Skeletal muscle tissue (tissue), 4 donors: ENCODE measurements around the gene MGARP. TPM values are rescaled to one million over a fixed set of nuclear protein-coding genes. Genes with fewer than 3 reads are reported as not detected.

Source experiments
- H3K27ac ChIP-seq: one replicate; pipeline ENCODE4 v1.7.0; 2013; ENCODE audit warnings: mild to moderate bottlenecking, low read depth, low read length, inconsistent platforms
- H3K27me3 ChIP-seq, 3 donors: one replicate each; pipeline ENCODE4 v1.7.0; 2013; ENCODE audit warnings: low read length in 3 of 3; ENCODE audit not compliant: control insufficient read depth in 3 of 3, insufficient read depth in 3 of 3
- H3K36me3 ChIP-seq, 3 donors: one replicate each; pipeline ENCODE4 v1.7.0; 2013; ENCODE audit warnings: low read length in 3 of 3; ENCODE audit not compliant: control insufficient read depth in 3 of 3, insufficient read depth in 3 of 3
- H3K4me1 ChIP-seq, 3 donors: one replicate each; pipeline ENCODE4 v1.7.0; 2013; ENCODE audit warnings: low read length in 3 of 3, mild to moderate bottlenecking in 3 of 3; ENCODE audit not compliant: control insufficient read depth in 3 of 3, insufficient read depth in 3 of 3
- H3K4me3 ChIP-seq, 3 donors: one replicate each; pipeline ENCODE4 v1.7.0; 2013; ENCODE audit warnings: low read length in 3 of 3
- H3K9ac ChIP-seq, 3 donors: one replicate each; pipeline ENCODE4 v1.7.0; 2013; ENCODE audit warnings: low read length in 3 of 3, mild to moderate bottlenecking in 3 of 3, moderate library complexity in 2 of 3, low read depth in 1 of 3
- H3K9me3 ChIP-seq, 3 donors: one replicate each; pipeline ENCODE4 v1.7.0; 2013; ENCODE audit warnings: low read length in 3 of 3; ENCODE audit not compliant: control insufficient read depth in 3 of 3
- total RNA-seq: library from RNA; depleted of rRNA; stranded (reverse); fragments of >200 nt; gene quantifications from one replicate; pipeline ENCODE4 v1.2.3, GENCODE V29; 2014
- donor health status: Osteomylitis.

Gene MGARP
- total RNA-seq, 1 donor from 2014 or later: not detected

DNA sequence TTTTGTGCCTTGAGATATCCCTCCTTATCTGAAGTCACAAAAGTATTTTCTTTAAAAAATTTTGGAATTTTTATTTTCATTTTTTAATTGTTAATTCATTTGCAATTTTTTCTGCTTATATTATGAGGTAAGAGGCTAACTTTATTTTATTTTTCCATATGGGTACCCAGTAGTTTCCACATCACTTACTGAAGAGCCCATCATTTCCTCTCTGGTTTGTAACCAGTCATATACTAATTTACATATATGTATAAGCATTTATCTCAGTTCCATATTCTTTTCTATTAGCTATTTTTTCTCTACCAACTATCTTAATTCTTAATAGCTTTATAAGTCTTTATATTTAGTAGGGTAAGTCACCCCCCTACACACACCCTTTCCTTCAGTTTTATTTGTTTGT is 27.0 kb downstream of the MGARP start:
- no peaks in the 10 kb centered on the region for H3K9me3 ChIP-seq
- no peaks in the 10 kb centered on the region for H3K36me3 ChIP-seq
- H3K4me3 ChIP-seq: no peak overlapping the region
- no peak overlapping the region for H3K9ac ChIP-seq
- no peak overlapping the region for H3K27ac ChIP-seq
- H3K4me1 ChIP-seq: peaks cover 0 to 2% (median 0%) of the 10 kb centered on the region in 3 donors
- no peaks in the 10 kb centered on the region for H3K27me3 ChIP-seq

DNA sequence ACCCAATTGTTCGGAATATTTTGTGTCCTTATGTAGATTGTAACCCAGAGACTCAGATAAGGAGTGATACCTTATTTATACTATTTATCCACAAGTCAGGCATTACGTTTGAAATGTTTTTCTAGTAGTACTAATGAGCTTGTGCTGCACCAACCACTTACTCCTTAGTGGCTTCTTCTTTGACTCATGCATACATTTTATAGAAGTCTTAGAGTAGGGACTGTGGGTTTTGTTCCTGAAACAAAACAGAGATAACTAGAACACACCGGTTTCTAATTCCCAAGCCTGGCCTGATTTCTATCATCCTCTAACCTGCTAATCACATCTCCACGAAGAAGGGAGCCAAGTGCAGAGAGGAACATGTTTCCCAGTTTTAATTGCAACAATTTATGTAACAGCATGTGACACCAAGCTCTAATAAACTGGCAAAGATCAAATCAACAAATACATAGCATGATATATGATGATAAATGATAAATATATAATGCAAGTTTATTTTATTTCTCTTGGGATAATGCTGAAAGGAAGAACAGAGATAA is 32.3 kb downstream of the MGARP start:
- Histone ChIP-seq H3K9ac (no peak overlapping the region), H3K27me3 (no peaks in the 10 kb centered on the region), H3K9me3 (no peaks in the 10 kb centered on the region), H3K27ac (no peak overlapping the region), H3K36me3 (no peaks in the 10 kb centered on the region), H3K4me1 (peaks cover 0 to 10% (median 4%) of the 10 kb centered on the region in 3 donors), H3K4me3 (no peak overlapping the region)

DNA sequence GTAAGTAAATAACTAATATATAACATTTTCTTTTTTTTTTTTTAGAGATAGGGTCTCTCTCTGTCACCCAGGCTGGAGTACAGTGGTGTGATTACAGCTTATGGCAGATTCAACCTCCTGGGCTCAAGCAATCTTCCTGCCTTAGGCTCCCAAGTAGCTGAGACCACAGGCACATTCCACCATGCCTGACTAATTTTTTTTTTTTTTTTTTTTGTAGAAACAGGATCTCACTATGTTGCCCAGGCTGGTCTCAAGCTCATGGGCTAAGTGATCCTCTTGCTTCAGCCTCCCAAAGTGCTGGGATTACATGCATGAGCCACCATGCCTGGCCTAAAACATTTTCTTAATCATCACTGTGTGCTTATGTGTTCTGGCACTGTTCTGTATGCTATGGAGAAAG is 32.8 kb downstream of the MGARP start:
- H3K9me3 ChIP-seq: no peaks in the 10 kb centered on the region
- H3K4me3 ChIP-seq: no peak overlapping the region
- H3K9ac ChIP-seq: no peak overlapping the region
- no peaks in the 10 kb centered on the region for H3K36me3 ChIP-seq
- no peaks in the 10 kb centered on the region for H3K27me3 ChIP-seq
- no peak overlapping the region for H3K27ac ChIP-seq
- peaks cover 0 to 10% (median 4%) of the 10 kb centered on the region in 3 donors for H3K4me1 ChIP-seq

DNA sequence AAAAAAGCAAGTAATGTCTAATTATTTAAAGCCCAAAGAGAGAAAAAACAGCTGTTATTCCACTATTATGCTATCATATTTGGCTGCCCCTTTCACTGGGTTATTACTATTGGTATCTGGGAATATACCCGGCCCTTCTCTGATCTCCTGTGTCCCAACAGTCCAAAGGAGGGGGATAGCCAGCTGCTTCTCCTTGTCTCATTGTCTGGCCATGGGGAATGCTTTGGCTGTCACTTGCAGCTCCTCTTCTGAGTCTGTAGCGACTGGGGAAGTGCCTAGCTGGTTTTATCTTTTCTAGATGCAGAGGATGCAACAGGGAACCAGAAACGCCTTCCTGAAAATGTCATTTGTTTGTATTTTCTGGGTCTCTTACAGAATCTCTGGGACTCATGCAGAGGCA is 33.9 kb downstream of the MGARP start:
- Histone ChIP-seq H3K36me3 (no peaks in the 10 kb centered on the region), H3K27me3 (no peaks in the 10 kb centered on the region), H3K9me3 (no peaks in the 10 kb centered on the region), H3K27ac (no peak overlapping the region), H3K4me3 (no peak overlapping the region), H3K9ac (peak overlapping the region in 1 of 3 donors; percentile 17), H3K4me1 (peaks cover 0 to 10% (median 4%) of the 10 kb centered on the region in 3 donors)

DNA sequence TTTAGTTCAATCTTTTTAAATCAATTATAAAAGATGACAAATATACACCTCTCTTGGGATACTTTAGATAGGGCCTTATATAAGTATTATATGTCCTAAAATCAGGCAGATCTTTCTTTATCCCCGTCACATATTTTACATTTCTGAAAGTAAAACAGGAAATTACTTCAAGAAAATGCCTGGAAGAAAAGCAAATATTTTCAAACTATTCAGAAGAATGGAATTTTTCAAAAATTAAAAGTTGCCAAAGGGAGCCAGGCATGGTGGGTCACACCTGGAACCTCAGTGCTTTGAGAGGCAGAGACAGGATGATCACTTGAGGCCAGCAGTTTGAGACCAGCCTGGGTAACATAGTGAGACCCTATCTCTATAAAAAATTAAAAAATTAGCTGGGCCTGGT is 34.4 kb downstream of the MGARP start:
- H3K4me1 ChIP-seq: peaks cover 0 to 10% (median 4%) of the 10 kb centered on the region in 3 donors
- H3K27ac ChIP-seq: no peak overlapping the region
- H3K36me3 ChIP-seq: no peaks in the 10 kb centered on the region
- no peak overlapping the region for H3K4me3 ChIP-seq
- H3K9ac ChIP-seq: no peak overlapping the region
- no peaks in the 10 kb centered on the region for H3K9me3 ChIP-seq
- H3K27me3 ChIP-seq: no peaks in the 10 kb centered on the region

DNA sequence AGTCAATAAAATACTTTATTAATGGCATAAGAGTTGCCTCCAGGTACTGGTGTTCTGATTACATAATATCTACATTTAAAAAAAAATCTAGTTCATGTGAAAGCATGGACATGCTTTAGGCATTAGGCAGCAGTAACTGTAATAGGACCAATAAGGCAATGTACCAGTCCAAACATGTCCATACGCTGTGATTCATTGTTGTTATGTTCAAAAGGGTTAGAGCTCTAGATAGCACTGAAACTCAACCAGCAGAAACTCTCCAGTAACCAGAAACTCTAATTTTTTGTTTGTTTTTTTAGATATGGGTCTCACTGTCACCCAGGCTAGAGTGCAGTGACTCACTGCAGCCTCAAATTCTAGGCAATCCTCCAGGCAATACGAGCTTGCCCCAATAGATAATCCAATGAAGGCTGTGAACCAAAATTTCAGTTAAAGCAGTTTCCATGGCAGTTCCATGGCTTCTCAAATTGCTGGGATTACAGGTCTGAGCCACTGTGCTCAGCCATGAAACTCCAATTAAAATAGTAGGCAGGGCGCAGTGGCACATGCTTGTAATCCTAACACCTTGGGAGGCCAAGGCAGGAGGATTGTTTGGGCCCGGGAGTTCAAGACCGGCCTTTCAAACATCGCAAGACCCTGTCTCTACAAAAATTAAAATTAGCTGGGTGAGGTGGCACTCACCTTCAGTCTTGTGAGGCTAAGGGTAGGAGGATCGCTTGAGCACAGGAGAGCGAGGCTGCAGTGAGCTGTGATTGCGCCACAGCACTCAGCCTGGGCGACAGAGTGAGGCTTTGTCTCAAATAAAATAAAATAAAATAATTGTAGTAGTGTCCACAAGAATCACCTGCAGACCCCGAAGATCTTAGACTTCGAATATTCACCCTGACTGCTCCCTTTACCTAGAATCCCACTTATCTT is 36.3 kb downstream of the MGARP start:
- Histone ChIP-seq H3K27ac (peak overlapping the region; percentile 30), H3K4me1 (peaks cover 0 to 9% (median 4%) of the 10 kb centered on the region in 3 donors), H3K36me3 (no peaks in the 10 kb centered on the region), H3K9me3 (peaks cover 0 to 3% (median 0%) of the 10 kb centered on the region in 3 donors), H3K9ac (no peak overlapping the region), H3K27me3 (no peaks in the 10 kb centered on the region), H3K4me3 (no peak overlapping the region)

DNA sequence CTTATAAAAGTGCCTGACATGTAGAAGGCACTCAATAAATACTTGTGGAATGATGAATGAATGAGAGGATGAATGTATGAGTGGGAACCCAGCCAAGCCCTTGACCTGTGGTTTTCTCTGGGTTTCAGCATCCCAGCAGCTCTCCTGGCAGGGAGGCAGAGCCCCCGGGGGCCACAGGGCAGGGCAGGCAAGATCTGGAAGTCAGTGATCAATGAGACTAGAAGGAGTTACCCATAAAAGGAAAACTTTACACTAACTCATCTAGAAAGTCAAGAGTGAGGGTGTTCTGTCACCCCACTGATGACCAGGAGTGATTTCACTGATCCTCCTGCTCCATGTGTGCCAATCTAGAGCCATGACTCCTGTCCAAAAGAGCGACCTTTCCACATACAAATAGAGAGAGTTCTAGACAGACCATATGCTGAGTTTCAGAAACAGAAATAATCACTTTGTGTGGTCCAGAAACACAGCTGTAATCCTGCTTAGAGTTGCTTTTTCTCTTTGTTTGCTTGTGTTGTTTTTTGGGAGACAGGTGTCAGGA is 37.4 kb downstream of the MGARP start:
- Histone ChIP-seq H3K4me1 (peaks cover 0 to 8% (median 4%) of the 10 kb centered on the region in 3 donors), H3K4me3 (no peak overlapping the region), H3K27ac (no peak overlapping the region), H3K9ac (no peak overlapping the region), H3K9me3 (peaks cover 0 to 3% (median 0%) of the 10 kb centered on the region in 3 donors), H3K27me3 (no peaks in the 10 kb centered on the region), H3K36me3 (no peaks in the 10 kb centered on the region)

DNA sequence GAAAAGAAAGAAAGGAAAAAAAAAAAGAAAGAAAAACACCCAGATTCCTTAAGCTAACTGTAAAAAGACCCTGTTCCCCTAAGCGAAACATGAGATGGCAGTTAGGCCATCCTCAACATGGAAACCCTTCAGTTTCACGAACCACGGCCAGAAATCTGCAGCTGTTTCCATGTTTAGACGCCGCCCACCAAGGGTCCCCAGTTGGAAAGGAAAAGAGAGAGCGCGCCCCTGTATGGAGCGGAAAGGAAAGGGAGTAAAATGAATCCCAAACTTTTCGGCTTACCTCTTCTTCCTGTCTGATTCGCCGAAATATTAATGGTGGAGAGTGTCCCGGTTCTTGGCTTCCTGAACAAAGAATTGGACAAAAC is 38.3 kb downstream of the MGARP start:
- Histone ChIP-seq H3K9me3 (peaks cover 0 to 3% (median 0%) of the 10 kb centered on the region in 3 donors), H3K36me3 (no peaks in the 10 kb centered on the region), H3K27me3 (no peaks in the 10 kb centered on the region), H3K4me1 (peaks cover 0 to 8% (median 4%) of the 10 kb centered on the region in 3 donors), H3K27ac (no peak overlapping the region), H3K4me3 (no peak overlapping the region), H3K9ac (no peak overlapping the region)

DNA sequence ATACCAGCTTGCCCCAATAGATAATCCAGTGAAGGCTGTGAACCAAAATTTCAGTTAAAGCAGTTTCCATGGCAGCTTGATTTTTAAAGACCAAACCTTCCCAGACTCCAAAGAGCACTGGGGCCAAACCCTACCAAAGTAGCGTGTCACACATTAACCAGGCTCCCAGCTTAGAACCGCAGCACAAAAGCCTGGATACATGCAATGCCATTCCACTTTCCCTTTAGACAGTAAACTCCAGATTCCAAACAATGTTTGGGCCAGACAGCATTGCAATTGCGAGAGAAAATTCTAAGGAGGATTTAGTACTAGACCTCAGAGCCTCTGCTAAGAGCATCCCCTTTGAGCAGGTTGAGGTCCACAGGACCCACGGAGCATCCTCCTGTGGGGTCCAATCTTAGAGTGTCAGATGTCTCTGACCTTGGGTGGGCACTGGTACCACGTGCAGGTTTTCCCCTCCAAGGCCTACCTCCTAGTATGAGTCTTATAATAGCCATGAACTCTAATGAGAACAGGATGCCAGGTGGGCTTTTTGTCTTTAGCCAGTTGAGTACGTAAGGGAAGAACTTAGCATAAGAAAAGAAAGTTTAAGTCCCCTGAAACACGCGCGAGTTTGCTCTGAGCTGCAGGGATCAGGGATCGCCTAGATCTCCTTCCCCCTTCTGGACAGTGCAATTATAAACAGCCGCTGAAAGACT is 38.8 kb downstream of the MGARP start:
- H3K9me3 ChIP-seq: peaks cover 0 to 3% (median 0%) of the 10 kb centered on the region in 3 donors
- H3K27ac ChIP-seq: no peak overlapping the region
- no peaks in the 10 kb centered on the region for H3K27me3 ChIP-seq
- H3K4me1 ChIP-seq: peaks cover 0 to 8% (median 4%) of the 10 kb centered on the region in 3 donors
- no peak overlapping the region for H3K4me3 ChIP-seq
- H3K36me3 ChIP-seq: no peaks in the 10 kb centered on the region
- no peak overlapping the region for H3K9ac ChIP-seq
